ENCODE data around the gene TMEM185B.

GRCh38 chr2:120221616-120222015, 1.6 kb downstream of the TMEM185B start:
- TF ChIP-seq CTCF (IDR thresholded peaks at IDR 0.05; ENCODE audit: extremely low read depth in 1 of 2, insufficient read depth in 1 of 2, low read depth in 1 of 2, low read length in 2 of 2) (no peak), EZH2 (IDR thresholded peaks at IDR 0.05; ENCODE audit: borderline replicate concordance, low read depth, low read length, severe bottlenecking) (no peak), POLR2A (IDR thresholded peaks at IDR 0.05; ENCODE audit: low read depth, low read length) (no peak), JUN (IDR thresholded peaks at IDR 0.05; ENCODE audit: borderline replicate concordance, insufficient read depth, insufficient read length, low read depth) (no peak), POLR2AphosphoS5 (IDR thresholded peaks at IDR 0.05; ENCODE audit: insufficient read depth, low read depth, low read length) (no peak), MAX (IDR thresholded peaks at IDR 0.05; ENCODE audit: insufficient read depth, insufficient read length) (no peak), FOS (IDR thresholded peaks at IDR 0.05; ENCODE audit: borderline replicate concordance, insufficient read depth, low read length) (no peak)
